Metanephros (tissue), 1 donor: ENCODE data around the gene CCDC184. TPM values are rescaled to one million over a fixed set of nuclear protein-coding genes. Genes with fewer than 3 reads are reported as not detected.

Experiments used
- total RNA-seq: library from RNA; depleted of rRNA; stranded (reverse); fragments of >200 nt; gene quantifications from one replicate; pipeline ENCODE4 v1.2.3, GENCODE V29; 2014

Gene CCDC184
- 0.53 TPM for total RNA-seq

DNA sequence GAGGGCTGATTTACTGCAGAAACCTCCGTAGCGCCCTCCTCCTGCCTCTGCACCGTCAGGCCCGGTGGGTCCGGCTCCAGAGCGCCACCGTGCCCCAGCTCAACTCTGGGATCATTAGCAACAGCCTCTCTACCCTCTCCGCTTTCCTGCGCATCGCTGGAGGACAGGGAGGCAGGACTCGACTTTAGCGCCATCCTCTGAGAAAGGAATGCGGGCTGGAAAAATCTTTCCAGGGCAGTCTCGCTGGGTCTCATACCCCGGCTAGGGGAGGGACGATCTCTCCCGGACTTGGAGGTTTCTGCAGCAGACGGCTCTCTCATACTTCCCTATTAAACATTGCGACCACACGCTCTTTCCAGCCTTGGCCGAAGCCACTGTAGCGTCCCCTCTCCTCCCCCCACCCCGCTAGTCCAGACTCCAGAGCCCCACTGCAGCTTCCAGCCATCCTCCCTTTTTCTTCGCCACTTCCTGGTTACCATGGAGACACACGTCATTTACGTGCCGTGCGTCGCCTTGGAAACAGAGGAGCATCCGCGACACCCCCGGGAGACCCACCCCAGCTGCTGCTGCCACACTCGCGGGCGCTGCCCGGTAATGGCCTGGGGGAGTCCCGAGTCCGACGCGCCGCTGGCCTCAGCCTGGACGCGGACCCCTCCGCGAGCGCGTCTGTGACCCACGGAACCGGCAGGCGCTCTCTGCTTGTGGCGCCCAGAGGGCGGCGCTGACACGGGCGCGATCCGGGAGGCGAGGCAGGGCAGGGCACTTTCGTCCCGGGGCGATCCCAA, at the start of gene CCDC184:
Gene CCDC184 (plus strand): TSS at position 554 of the 785 bp plus-strand sequence. CDS start 479 bp downstream, outside the sequence.

DNA sequence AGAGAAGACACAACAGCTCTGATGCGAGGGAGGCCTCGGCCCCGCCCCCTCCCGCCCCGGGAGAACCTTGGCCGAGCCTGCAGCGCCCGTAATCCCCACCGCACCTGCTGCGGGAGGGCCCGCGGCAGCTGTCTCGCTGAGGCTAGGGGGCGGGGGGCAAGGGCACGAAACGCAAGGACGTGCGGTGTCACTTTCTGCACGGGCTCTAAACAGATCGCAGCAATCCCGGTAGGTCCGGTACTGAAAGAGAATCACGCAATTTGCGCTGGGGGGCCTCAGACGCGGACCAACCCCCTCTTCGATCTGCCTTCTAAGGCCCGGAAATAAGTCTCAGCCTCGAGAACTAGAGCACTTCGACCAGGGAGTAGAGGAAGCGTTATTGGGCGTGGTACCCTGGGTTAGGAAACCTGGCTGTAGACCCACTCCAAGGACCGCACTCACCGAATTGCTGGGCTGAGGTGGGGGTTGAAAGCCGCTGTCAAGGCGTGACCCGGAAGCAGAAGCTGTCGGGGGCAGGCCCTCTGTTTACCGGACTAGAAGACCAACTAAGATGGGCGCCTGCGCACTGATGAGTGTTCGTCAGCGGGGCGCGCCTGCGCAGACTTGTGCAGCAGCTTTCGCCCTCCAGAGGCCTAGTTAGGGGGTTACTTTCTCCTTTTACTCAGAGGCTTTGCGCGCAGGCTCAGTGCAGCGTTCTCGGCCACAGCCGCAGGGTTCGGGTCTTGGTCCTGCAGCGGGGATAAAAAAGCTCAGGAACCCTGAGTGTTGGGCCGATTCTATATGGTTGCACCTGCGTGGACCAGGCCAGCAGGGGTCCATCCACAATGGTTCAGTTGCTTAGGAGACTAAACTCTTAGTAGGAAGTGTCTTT, 26.2 kb upstream of the CCDC184 start, which contains the start of gene ASB8:
Gene ASB8 (minus strand): TSS at position 498 of the 871 bp plus-strand sequence. CDS start 4,019 bp downstream, outside the sequence.

DNA sequence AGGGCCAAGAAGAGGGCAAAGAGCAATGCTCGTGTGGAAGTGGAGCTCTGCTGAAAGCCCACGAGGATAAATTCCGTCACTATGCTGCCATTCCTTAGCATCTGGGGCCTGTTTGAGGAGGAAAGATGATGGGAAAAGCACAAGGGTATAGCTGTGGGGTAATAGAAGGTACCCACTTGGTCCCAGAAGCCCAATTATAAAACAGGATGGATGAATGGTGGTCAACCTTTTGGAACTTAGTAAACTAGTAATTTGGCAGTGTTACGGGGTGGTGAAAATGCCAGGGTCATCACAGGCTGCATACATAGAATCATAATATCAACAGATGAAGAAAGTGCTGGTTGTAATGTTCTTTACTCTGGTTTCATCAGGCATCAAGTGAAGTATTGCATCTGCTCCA, 19.7 kb downstream of the CCDC184 start, which contains the start of gene OR10AD1:
Gene OR10AD1 (minus strand): TSS at position 101 of the 400 bp plus-strand sequence. CDS start 0 bp downstream, at position 101.

Other genes with a start within 250 kb of the CCDC184 start
- gene TMEM106C, start 220.0 kb upstream of the CCDC184 start, total RNA-seq: 111 TPM
- 29.5 TPM for gene COL2A1, start 179.2 kb upstream of the CCDC184 start, total RNA-seq
- gene SENP1, start 77.6 kb upstream of the CCDC184 start, total RNA-seq: 34.0 TPM
- 122 TPM for gene PFKM, start 64.3 kb upstream of the CCDC184 start, total RNA-seq
- 28.8 TPM for gene ASB8, start 26.1 kb upstream of the CCDC184 start, total RNA-seq
- not detected for gene OR10AD1, start 19.6 kb downstream of the CCDC184 start, total RNA-seq
- gene ZNF641, start 167.3 kb downstream of the CCDC184 start, total RNA-seq: 26.5 TPM